ENCODE measurements around the gene ZNF512B.

Gene ZNF512B

GRCh38 chr20:63939061-63939935, 30.4 kb downstream of the ZNF512B start:
- peaks cover 60% of the 10 kb centered on the region for H3K36me3 ChIP-seq (ENCODE audit: insufficient read depth, low read length)
- no peaks in the 10 kb centered on the region for H3K9me3 ChIP-seq (ENCODE audit: low read length)
- TF ChIP-seq CTCF (IDR thresholded peaks at IDR 0.05; ENCODE audit: low read length) (no peak), EZH2 (IDR thresholded peaks at IDR 0.05; ENCODE audit: borderline replicate concordance, low read length) (no peak)
- no peaks in the 10 kb centered on the region for H3K27me3 ChIP-seq (ENCODE audit: insufficient read depth, low read length)
- no peaks in the 10 kb centered on the region for H3F3A ChIP-seq (ENCODE audit: insufficient read depth, low read length)
- H3K4me3 ChIP-seq (ENCODE audit: low read depth, low read length, poor library complexity, severe bottlenecking), result no peak overlapping the region
- H3K4me2 ChIP-seq (ENCODE audit: low read length), result no peak overlapping the region
- H3K4me1 ChIP-seq (ENCODE audit: insufficient read depth, low read length, severe bottlenecking), result peaks cover 15% of the 10 kb centered on the region
- H4K20me1 ChIP-seq (ENCODE audit: insufficient read depth, low read length), result no peaks in the 10 kb centered on the region
- no peaks in the 10 kb centered on the region for H3K9me2 ChIP-seq (ENCODE audit: low read depth, low read length)
- H3K9ac ChIP-seq (ENCODE audit: low read length), result no peak overlapping the region
- H2AFZ ChIP-seq (ENCODE audit: low read length), result no peak overlapping the region
- H3K79me2 ChIP-seq (ENCODE audit: insufficient read depth, low read length), result no peaks in the 10 kb centered on the region
- H3K27ac ChIP-seq (ENCODE audit: low read depth, low read length, poor library complexity, severe bottlenecking), result no peak overlapping the region

GRCh38 chr20:63937596-63937995, 32.1 kb downstream of the ZNF512B start:
- H3K79me2 ChIP-seq (ENCODE audit: insufficient read depth, low read length), result no peaks in the 10 kb centered on the region
- no peaks in the 10 kb centered on the region for H4K20me1 ChIP-seq (ENCODE audit: insufficient read depth, low read length)
- H3K9ac ChIP-seq (ENCODE audit: low read length), result no peak overlapping the region
- H3K9me2 ChIP-seq (ENCODE audit: low read depth, low read length), result no peaks in the 10 kb centered on the region
- no peak overlapping the region for H3K4me3 ChIP-seq (ENCODE audit: low read depth, low read length, poor library complexity, severe bottlenecking)
- peaks cover 56% of the 10 kb centered on the region for H3K36me3 ChIP-seq (ENCODE audit: insufficient read depth, low read length)
- no peaks in the 10 kb centered on the region for H3K9me3 ChIP-seq (ENCODE audit: low read length)
- no peaks in the 10 kb centered on the region for H3F3A ChIP-seq (ENCODE audit: insufficient read depth, low read length)
- no peak overlapping the region for H3K4me2 ChIP-seq (ENCODE audit: low read length)
- H3K4me1 ChIP-seq (ENCODE audit: insufficient read depth, low read length, severe bottlenecking), result peaks cover 13% of the 10 kb centered on the region
- no peak overlapping the region for H3K27ac ChIP-seq (ENCODE audit: low read depth, low read length, poor library complexity, severe bottlenecking)
- TF ChIP-seq CTCF (IDR thresholded peaks at IDR 0.05; ENCODE audit: low read length) (no peak), EZH2 (IDR thresholded peaks at IDR 0.05; ENCODE audit: borderline replicate concordance, low read length) (no peak)
- H3K27me3 ChIP-seq (ENCODE audit: insufficient read depth, low read length), result no peaks in the 10 kb centered on the region
- H2AFZ ChIP-seq (ENCODE audit: low read length), result no peak overlapping the region

GRCh38 chr20:63935447-63935846, 34.3 kb downstream of the ZNF512B start:
- Histone ChIP-seq H4K20me1 (ENCODE audit: insufficient read depth, low read length) (no peaks in the 10 kb centered on the region), H3K27ac (ENCODE audit: low read depth, low read length, poor library complexity, severe bottlenecking) (no peak overlapping the region), H3K4me1 (ENCODE audit: insufficient read depth, low read length, severe bottlenecking) (no peaks in the 10 kb centered on the region), H3K27me3 (ENCODE audit: insufficient read depth, low read length) (no peaks in the 10 kb centered on the region), H3K9me3 (ENCODE audit: low read length) (no peaks in the 10 kb centered on the region), H3K79me2 (ENCODE audit: insufficient read depth, low read length) (no peaks in the 10 kb centered on the region), H3K9ac (ENCODE audit: low read length) (no peak overlapping the region), H3K4me3 (ENCODE audit: low read depth, low read length, poor library complexity, severe bottlenecking) (no peak overlapping the region), H3K36me3 (ENCODE audit: insufficient read depth, low read length) (peaks cover 73% of the 10 kb centered on the region), H3K9me2 (ENCODE audit: low read depth, low read length) (no peaks in the 10 kb centered on the region), H2AFZ (ENCODE audit: low read length) (no peak overlapping the region), H3F3A (ENCODE audit: insufficient read depth, low read length) (no peaks in the 10 kb centered on the region), H3K4me2 (ENCODE audit: low read length) (no peak overlapping the region)
- TF ChIP-seq CTCF (IDR thresholded peaks at IDR 0.05; ENCODE audit: low read length) (no peak), EZH2 (IDR thresholded peaks at IDR 0.05; ENCODE audit: borderline replicate concordance, low read length) (no peak)

All from OCI-LY1 (cell line).